A673 (cell line): ENCODE results near the gene TSPYL1. TPM values are rescaled to one million over a fixed set of nuclear protein-coding genes. Genes with fewer than 3 reads are reported as not detected.
A peak's percentile ranks its signal among the peaks of the same experiment; 100 is the strongest.

Experiments used
- BruUV-seq: library from RNA; stranded (reverse); fragments of 400-500 nt; replicated peaks from 2 replicates; lab custom pipeline; 2021; lab: Mats Ljungman, UMichigan
- CTCF ChIA-PET: fragments of 300-600 bp; sonication (Branson Sonifier 250); formaldehyde crosslinking; loops from one replicate; lab custom pipeline; 2022; ENCODE audit warnings: antibody characterized with exemption; lab: Charles Lee
- POLR2A ChIA-PET: fragments of 300-600 bp; sonication (Branson Sonifier 250); formaldehyde crosslinking; loops from one replicate; lab custom pipeline; 2022; ENCODE audit warnings: antibody characterized with exemption; ENCODE audit not compliant: low non-redundant PET; lab: Charles Lee
- DNase-seq: peaks from one replicate; pipeline ENCODE4 v3.0.0-alpha.2; 2015; ENCODE audit warnings: low spot score
- H3K27ac ChIP-seq: fragments of 200-600 bp; sonication (generic); 2 replicates; pipeline ENCODE4 v1.5.1; 2016; ENCODE audit warnings: mixed run types, low read depth, mild to moderate bottlenecking, mixed read lengths, antibody characterized with exemption, low read length; ENCODE audit not compliant: poor library complexity, severe bottlenecking
- H3K27me3 ChIP-seq: fragments of 200-600 bp; sonication (generic); replicated peaks from 2 replicates; pipeline ENCODE4 v1.6.1; 2017; ENCODE audit warnings: mixed run types, low read depth, mild to moderate bottlenecking, mixed read lengths, antibody characterized with exemption, low read length; ENCODE audit not compliant: insufficient read depth, poor library complexity
- H3K36me3 ChIP-seq: fragments of 200-600 bp; sonication (generic); 2 replicates; pipeline ENCODE4 v1.6.1; 2016; ENCODE audit warnings: mixed run types, mild to moderate bottlenecking, mixed read lengths, antibody characterized with exemption, low read length; ENCODE audit not compliant: insufficient read depth, poor library complexity, severe bottlenecking
- H3K4me1 ChIP-seq: fragments of 200-600 bp; sonication (generic); 2 replicates; pipeline ENCODE4 v1.6.1; 2017; ENCODE audit warnings: mixed run types, mild to moderate bottlenecking, mixed read lengths, antibody characterized with exemption, low read length; ENCODE audit not compliant: insufficient read depth, poor library complexity, severe bottlenecking
- H3K4me3 ChIP-seq: fragments of 200-600 bp; sonication (generic); 2 replicates; pipeline ENCODE4 v1.5.1; 2016; ENCODE audit warnings: low read depth, mixed run types, mild to moderate bottlenecking, mixed read lengths, low read length; ENCODE audit not compliant: poor library complexity, severe bottlenecking
- H3K9me3 ChIP-seq: fragments of 200-600 bp; sonication (generic); 2 replicates; pipeline ENCODE4 v1.6.1; 2016; ENCODE audit warnings: mixed run types, low read depth, mild to moderate bottlenecking, mixed read lengths, antibody characterized with exemption, low read length; ENCODE audit not compliant: poor library complexity, severe bottlenecking
- EZH2 ChIP-seq: fragments of 200-600 bp; sonication (generic); IDR thresholded peaks from 2 replicates; pipeline ENCODE4 v1.6.1; 2017; ENCODE audit warnings: borderline replicate concordance, low read depth, mild to moderate bottlenecking, mixed read lengths, antibody characterized with exemption, low read length; ENCODE audit not compliant: poor library complexity, severe bottlenecking
- intact Hi-C: fragments of 100-400 bp; cut with micrococcal nuclease; formaldehyde crosslinking; loops from one replicate; pipeline ENCODE4 v1.10.0; 2022; ENCODE audit not compliant: unreplicated experiment
- total RNA-seq: library from RNA; stranded (reverse); gene quantifications from 2 replicates; pipeline ENCODE4 v1.2.3, GENCODE V29; 2021
- TF ChIP-seq, protein P1 (sequence below): fragments of 300-800, 200-600 bp; sonication (generic); conservative IDR thresholded peaks from 2 replicates; pipeline ENCODE4 v1.5.1; 2017; ENCODE audit warnings: low read depth, mild to moderate bottlenecking, antibody characterized with exemption, low read length, moderate library complexity, mixed read lengths

Gene TSPYL1
- total RNA-seq, 1 experiment from 2014 or later: 41.1 TPM

DNA sequence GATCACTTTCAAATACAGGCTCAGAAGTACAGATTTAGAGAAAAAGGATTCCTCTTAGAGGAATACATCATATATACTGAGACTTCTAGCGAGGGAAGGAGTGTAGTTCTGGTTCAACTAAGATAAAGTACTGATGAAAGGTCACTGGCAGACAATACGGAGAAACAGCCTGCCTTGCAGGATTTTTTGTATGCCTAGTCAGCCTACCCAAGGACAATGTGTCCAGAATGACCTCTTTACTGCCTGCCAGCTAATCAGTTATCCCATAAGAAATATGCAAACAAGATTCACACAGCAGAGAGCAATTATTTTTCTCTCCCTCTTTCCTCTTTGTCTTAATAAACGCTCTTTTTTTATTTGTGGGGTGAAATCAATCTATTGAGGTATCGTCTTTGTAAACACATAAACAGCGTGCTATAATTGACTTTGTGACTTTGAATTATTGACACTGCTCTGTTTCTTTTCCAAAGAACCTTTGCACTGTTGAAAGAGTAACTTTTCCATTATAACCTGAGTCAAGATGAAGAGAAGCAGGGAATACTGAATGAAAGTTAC is 24.4 kb downstream of the TSPYL1 start:
- ChIA-PET CTCF (no interaction called here), POLR2A (no interaction called here)
- TF ChIP-seq EZH2: no peak
- TF ChIP-seq, protein P1, sequence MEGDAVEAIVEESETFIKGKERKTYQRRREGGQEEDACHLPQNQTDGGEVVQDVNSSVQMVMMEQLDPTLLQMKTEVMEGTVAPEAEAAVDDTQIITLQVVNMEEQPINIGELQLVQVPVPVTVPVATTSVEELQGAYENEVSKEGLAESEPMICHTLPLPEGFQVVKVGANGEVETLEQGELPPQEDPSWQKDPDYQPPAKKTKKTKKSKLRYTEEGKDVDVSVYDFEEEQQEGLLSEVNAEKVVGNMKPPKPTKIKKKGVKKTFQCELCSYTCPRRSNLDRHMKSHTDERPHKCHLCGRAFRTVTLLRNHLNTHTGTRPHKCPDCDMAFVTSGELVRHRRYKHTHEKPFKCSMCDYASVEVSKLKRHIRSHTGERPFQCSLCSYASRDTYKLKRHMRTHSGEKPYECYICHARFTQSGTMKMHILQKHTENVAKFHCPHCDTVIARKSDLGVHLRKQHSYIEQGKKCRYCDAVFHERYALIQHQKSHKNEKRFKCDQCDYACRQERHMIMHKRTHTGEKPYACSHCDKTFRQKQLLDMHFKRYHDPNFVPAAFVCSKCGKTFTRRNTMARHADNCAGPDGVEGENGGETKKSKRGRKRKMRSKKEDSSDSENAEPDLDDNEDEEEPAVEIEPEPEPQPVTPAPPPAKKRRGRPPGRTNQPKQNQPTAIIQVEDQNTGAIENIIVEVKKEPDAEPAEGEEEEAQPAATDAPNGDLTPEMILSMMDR: no peak
- Histone ChIP-seq H3K27ac (peak overlapping the region; percentile 98), H3K9me3 (no peaks in the 10 kb centered on the region), H3K27me3 (no peaks in the 10 kb centered on the region), H3K4me1 (peaks cover 38% of the 10 kb centered on the region), H3K4me3 (peak overlapping the region; percentile 81), H3K36me3 (no peaks in the 10 kb centered on the region)
- no peak for DNase-seq
- intact Hi-C loops: no loop called here
- BruUV-seq: no TSS peak

DNA sequence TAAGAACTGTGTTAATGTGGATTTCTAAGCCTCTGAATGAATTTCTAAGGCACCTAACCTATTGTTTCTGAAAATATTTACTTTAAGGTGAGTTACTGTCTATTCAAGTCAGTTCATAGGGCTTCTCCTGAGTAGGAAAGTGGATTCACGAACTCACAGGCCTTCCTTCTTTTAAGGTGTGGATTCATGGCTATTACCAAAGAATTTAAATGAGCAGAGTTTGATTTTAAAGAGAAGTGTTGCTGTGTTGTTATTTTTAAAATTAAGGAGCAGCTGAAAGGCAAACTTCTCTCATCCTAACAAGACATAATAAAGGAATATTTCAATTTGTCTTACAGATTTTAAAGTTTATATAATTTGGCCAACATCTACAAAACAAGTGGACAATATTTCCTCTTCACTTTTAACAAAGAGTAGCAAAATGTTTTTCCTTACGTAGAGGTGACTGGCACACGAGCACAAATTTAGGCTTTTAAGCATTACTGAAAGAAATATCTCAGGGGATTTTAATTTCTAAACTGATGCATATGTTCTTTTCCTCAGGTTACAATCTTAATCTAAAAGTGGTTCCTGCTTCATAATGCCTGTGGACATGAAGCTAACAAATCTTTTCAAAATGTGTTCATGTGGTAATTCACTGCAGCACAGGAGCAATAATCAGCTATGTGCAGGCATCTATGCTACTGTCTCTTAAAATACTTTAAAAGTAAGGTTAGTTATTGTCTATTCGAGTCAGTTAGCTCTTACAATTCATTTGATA is 25.3 kb downstream of the TSPYL1 start:
- peak overlapping the region; percentile 98 for H3K27ac ChIP-seq
- ChIA-PET POLR2A (no interaction called here), CTCF (no interaction called here)
- H3K4me1 ChIP-seq: peaks cover 38% of the 10 kb centered on the region
- intact Hi-C loops: no loop called here
- no peaks in the 10 kb centered on the region for H3K36me3 ChIP-seq
- BruUV-seq: TSS peak; percentile 89
- DNase-seq: no peak
- TF ChIP-seq, protein P1: no peak
- TF ChIP-seq EZH2: no peak
- no peaks in the 10 kb centered on the region for H3K9me3 ChIP-seq
- peak overlapping the region; percentile 81 for H3K4me3 ChIP-seq
- no peaks in the 10 kb centered on the region for H3K27me3 ChIP-seq

DNA sequence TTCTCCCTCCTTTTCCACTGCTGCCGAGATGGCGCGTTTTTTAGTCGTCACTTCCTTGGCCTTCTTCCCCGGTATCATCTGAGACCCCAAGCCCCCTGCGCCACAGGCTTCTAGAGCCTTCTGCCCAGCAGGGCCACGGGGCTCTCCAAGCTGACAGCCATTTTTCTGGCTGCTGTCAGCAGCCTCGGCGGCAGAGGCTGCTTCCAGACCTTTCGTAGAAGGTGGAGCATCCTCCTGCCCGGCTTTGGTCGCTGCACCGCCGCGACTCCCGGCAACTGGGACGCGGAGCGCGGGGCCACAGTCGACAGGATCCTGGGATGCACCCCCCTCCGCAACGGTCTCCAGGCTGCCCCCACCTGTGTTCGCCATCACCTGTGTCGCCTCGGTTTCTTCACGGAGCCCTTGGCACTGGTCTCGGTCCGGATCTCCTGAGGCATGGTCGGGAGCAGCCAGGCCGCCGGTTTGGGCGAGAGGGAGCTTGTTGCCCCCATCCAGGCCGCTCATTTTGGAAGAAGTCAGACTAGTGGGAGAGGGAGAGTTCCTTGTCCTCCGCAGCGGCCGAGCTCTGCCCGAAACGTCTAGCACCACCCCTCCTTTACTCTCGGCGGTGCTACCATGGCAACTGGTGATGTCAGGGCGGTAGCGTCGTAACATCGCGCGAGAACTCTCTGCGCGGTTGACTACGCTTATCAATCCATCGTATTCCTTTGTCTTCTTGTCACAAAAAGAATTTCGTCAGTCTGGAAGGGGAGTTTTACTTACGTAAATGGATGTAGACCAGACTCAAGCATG is 26.0 kb downstream of the TSPYL1 start, which contains the start of gene TSPYL4:
Gene TSPYL4, minus strand, starts transcription at position 571 of the 792 bp plus-strand sequence. Its CDS starts 67 bp downstream, at position 504.
- no TSS peak for BruUV-seq
- CTCF ChIA-PET: interaction anchor here (2.7 kb wide), 1 partner anchor 15 kb away, joined by 8 read pairs; no protein-coding TSS in a partner anchor
- peak within 1 kb of the TSS; percentile 98 for H3K27ac ChIP-seq
- H3K4me3 ChIP-seq: peak within 1 kb of the TSS; percentile 81
- peak; percentile 98 for DNase-seq
- H3K36me3 ChIP-seq: no peaks in the 10 kb centered on the region
- TF ChIP-seq, protein P1: no peak
- TF ChIP-seq EZH2: no peak
- no peaks in the 10 kb centered on the region for H3K27me3 ChIP-seq
- intact Hi-C loops: no loop called here
- H3K9me3 ChIP-seq: no peaks in the 10 kb centered on the region
- POLR2A ChIA-PET: interaction anchor here (0.5 kb wide), 1 partner anchor 391 kb away, joined by 3 read pairs; no protein-coding TSS in a partner anchor
- peaks cover 38% of the 10 kb centered on the region for H3K4me1 ChIP-seq
